ENCODE data around the gene NWD2. TPM values are rescaled to one million over a fixed set of nuclear protein-coding genes. Genes with fewer than 3 reads are reported as not detected.

NWD2 gene
- polyA plus RNA-seq, 1 donor (not counting 4 experiments of a cell fraction or from before 2014, with no cell fraction given) = 0.10 TPM

DNA sequence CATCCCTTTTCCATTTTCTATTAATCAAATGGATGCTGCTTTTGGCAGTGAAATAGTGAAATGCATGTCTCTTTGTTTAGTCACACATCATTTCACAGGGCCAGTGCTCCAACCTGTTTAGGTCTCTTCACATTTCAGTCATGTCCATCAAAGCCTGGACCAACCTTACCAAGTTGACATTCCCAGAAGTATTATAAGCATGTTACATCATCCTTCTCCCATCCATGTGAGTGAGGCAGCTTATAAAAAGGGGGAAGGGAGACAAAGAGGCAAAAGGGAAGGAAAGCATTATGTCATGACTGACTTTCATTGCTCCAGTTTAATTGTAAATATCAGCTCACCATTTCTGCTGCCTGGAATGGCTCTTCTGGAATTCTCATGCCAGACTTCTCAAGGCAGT lies 94.4 kb downstream of the NWD2 start:
- Histone ChIP-seq H3K9me1 (ENCODE audit: control insufficient read depth, extremely low read depth, insufficient read depth, low read length) (no peaks in the 10 kb centered on the region), H3K27ac (ENCODE audit: control insufficient read depth, insufficient read depth, low read length) (no peak overlapping the region), H3K9me3 (ENCODE audit: control insufficient read depth, low read depth, low read length) (no peaks in the 10 kb centered on the region), H3K4me1 (ENCODE audit: control insufficient read depth, extremely low read depth, insufficient read depth, low read length) (no peaks in the 10 kb centered on the region), H3K4me2 (ENCODE audit: control insufficient read depth, extremely low read depth, insufficient read depth, low read depth, low read length) (no peak overlapping the region), H3K4me3 (ENCODE audit: control insufficient read depth in 2 of 3, extremely low read depth in 1 of 3, insufficient read depth in 2 of 3, low read depth in 1 of 3, low read length in 3 of 3) (no peak overlapping the region), H2AFZ (ENCODE audit: control insufficient read depth, low read length) (no peak overlapping the region), H3K9ac (ENCODE audit: control insufficient read depth, extremely low read depth, insufficient read depth, low read length) (no peak overlapping the region), H3K36me3 (ENCODE audit: control insufficient read depth in 2 of 2, extremely low read depth in 1 of 2, insufficient read depth in 2 of 2, low read length in 2 of 2) (no peaks in the 10 kb centered on the region), H3K79me2 (ENCODE audit: control insufficient read depth, insufficient read depth, low read length) (no peaks in the 10 kb centered on the region), H3K27me3 (ENCODE audit: control insufficient read depth, extremely low read depth, insufficient read depth, low read length) (no peaks in the 10 kb centered on the region), H4K20me1 (ENCODE audit: control insufficient read depth, extremely low read depth, insufficient read depth, low read length) (no peaks in the 10 kb centered on the region)
- dilution Hi-C loops (cut with MboI; ENCODE audit: extremely low pct_ligation_motif_present, low sequenced_read_pairs) = no loop called here
- TF ChIP-seq, protein P1, sequence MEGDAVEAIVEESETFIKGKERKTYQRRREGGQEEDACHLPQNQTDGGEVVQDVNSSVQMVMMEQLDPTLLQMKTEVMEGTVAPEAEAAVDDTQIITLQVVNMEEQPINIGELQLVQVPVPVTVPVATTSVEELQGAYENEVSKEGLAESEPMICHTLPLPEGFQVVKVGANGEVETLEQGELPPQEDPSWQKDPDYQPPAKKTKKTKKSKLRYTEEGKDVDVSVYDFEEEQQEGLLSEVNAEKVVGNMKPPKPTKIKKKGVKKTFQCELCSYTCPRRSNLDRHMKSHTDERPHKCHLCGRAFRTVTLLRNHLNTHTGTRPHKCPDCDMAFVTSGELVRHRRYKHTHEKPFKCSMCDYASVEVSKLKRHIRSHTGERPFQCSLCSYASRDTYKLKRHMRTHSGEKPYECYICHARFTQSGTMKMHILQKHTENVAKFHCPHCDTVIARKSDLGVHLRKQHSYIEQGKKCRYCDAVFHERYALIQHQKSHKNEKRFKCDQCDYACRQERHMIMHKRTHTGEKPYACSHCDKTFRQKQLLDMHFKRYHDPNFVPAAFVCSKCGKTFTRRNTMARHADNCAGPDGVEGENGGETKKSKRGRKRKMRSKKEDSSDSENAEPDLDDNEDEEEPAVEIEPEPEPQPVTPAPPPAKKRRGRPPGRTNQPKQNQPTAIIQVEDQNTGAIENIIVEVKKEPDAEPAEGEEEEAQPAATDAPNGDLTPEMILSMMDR (optimal IDR thresholded peaks at IDR 0.05 in 1 of 3, IDR thresholded peaks at IDR 0.05 in 1 of 3, conservative IDR thresholded peaks at IDR 0.05 in 1 of 3; ENCODE audit: extremely low read depth in 1 of 3, insufficient read depth in 2 of 3, low read length in 3 of 3) = no peak
- TF ChIP-seq EZH2 (IDR thresholded peaks at IDR 0.05; ENCODE audit: low read length) = no peak
- DNase-seq (ENCODE audit: low read depth, low spot score) (no peak), FAIRE-seq (no peak)

DNA sequence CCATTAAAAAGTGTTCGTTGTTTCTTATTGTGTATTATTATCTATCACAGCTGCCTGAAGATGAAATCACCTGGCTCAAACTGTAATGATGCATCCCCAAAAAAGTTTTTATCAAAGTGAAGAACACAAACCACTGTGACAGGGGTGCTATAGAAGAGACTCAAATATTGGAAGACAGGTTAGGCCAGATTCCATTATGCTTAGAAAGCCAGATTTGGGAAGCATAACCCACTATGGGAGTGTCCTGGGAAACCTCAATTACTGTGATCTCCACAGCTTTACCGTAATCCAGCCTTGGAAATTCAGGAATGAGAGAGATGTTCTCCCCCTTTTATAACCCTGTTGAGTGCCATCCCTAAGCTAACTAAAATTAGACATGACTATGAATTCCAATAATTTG lies 114.2 kb downstream of the NWD2 start:
- no peaks in the 10 kb centered on the region for H4K20me1 ChIP-seq (ENCODE audit: control insufficient read depth, extremely low read depth, insufficient read depth, low read length)
- H3K9ac ChIP-seq (ENCODE audit: control insufficient read depth, extremely low read depth, insufficient read depth, low read length) = no peak overlapping the region
- no peak for DNase-seq (ENCODE audit: low read depth, low spot score)
- no peaks in the 10 kb centered on the region for H3K36me3 ChIP-seq (ENCODE audit: control insufficient read depth in 2 of 2, extremely low read depth in 1 of 2, insufficient read depth in 2 of 2, low read length in 2 of 2)
- no peaks in the 10 kb centered on the region for H3K79me2 ChIP-seq (ENCODE audit: control insufficient read depth, insufficient read depth, low read length)
- H3K4me2 ChIP-seq (ENCODE audit: control insufficient read depth, extremely low read depth, insufficient read depth, low read depth, low read length) = peak overlapping the region; percentile 4
- H3K4me3 ChIP-seq (ENCODE audit: control insufficient read depth in 2 of 3, extremely low read depth in 1 of 3, insufficient read depth in 2 of 3, low read depth in 1 of 3, low read length in 3 of 3) = no peak overlapping the region
- H3K4me1 ChIP-seq (ENCODE audit: control insufficient read depth, extremely low read depth, insufficient read depth, low read length) = peaks cover 7% of the 10 kb centered on the region
- no peaks in the 10 kb centered on the region for H3K9me3 ChIP-seq (ENCODE audit: control insufficient read depth, low read depth, low read length)
- H3K27ac ChIP-seq (ENCODE audit: control insufficient read depth, insufficient read depth, low read length) = no peak overlapping the region
- no peak for FAIRE-seq
- H3K27me3 ChIP-seq (ENCODE audit: control insufficient read depth, extremely low read depth, insufficient read depth, low read length) = no peaks in the 10 kb centered on the region
- dilution Hi-C loops (cut with MboI; ENCODE audit: extremely low pct_ligation_motif_present, low sequenced_read_pairs) = no loop called here
- TF ChIP-seq, protein P1 (optimal IDR thresholded peaks at IDR 0.05 in 1 of 3, IDR thresholded peaks at IDR 0.05 in 1 of 3, conservative IDR thresholded peaks at IDR 0.05 in 1 of 3; ENCODE audit: extremely low read depth in 1 of 3, insufficient read depth in 2 of 3, low read length in 3 of 3) = no peak
- no peak for TF ChIP-seq EZH2 (IDR thresholded peaks at IDR 0.05; ENCODE audit: low read length)
- H3K9me1 ChIP-seq (ENCODE audit: control insufficient read depth, extremely low read depth, insufficient read depth, low read length) = no peaks in the 10 kb centered on the region
- no peak overlapping the region for H2AFZ ChIP-seq (ENCODE audit: control insufficient read depth, low read length)

Data from keratinocyte (primary cell).